ENCODE results near the gene ACTN1. TPM values are rescaled to one million over a fixed set of nuclear protein-coding genes. Genes with fewer than 3 reads are reported as not detected.

ACTN1 gene
- total RNA-seq, 1 donor = 1,023 TPM

GRCh38 chr14:68828698-68829097 is 150.4 kb downstream of the ACTN1 start:
- H3K4me3 ChIP-seq (ENCODE audit: low read depth, low read length) = no peak overlapping the region
- DNase-seq (ENCODE audit: low read depth) = no peak
- TF ChIP-seq CTCF (IDR thresholded peaks at IDR 0.05; ENCODE audit: insufficient read depth, low read depth, low read length) = no peak

GRCh38 chr14:68825729-68826128 is 153.4 kb downstream of the ACTN1 start:
- no peak for DNase-seq (ENCODE audit: low read depth)
- TF ChIP-seq CTCF (IDR thresholded peaks at IDR 0.05; ENCODE audit: insufficient read depth, low read depth, low read length) = no peak
- no peak overlapping the region for H3K4me3 ChIP-seq (ENCODE audit: low read depth, low read length)

GRCh38 chr14:68824517-68825347 is 154.4 kb downstream of the ACTN1 start:
- no peak overlapping the region for H3K4me3 ChIP-seq (ENCODE audit: low read depth, low read length)
- peak; percentile 90 for TF ChIP-seq CTCF (IDR thresholded peaks at IDR 0.05; ENCODE audit: insufficient read depth, low read depth, low read length)
- DNase-seq (ENCODE audit: low read depth) = peak; percentile 75

- DNase-seq (ENCODE audit: low read depth) = no peak
- H3K4me3 ChIP-seq (ENCODE audit: low read depth, low read length) = no peak overlapping the region
- no peak for TF ChIP-seq CTCF (IDR thresholded peaks at IDR 0.05; ENCODE audit: insufficient read depth, low read depth, low read length)
Measured at GRCh38 chr14:68824207-68824516, 154.9 kb downstream of the ACTN1 start.

Small RNAs within 50 kb of the gene (small RNA-seq; reads per million reads assigned to genes)
- not detected for gene BANF1P1
- gene HMGN1P3 = not detected
- not detected for gene RPS29P1

Other genes starting within 250 kb of the ACTN1 start
- gene ZFP36L1, start 186.2 kb downstream of the ACTN1 start, total RNA-seq = 24.2 and 44.5 TPM in 2 replicates
- 24.2 and 30.0 TPM in 2 replicates for gene DCAF5, start 173.8 kb upstream of the ACTN1 start, total RNA-seq
- gene EXD2, start 212.2 kb upstream of the ACTN1 start, total RNA-seq = 16.8 and 18.6 TPM in 2 replicates